PC-3 (cell line): ENCODE results near the gene STX3.

ENCODE experiments used
- CTCF ChIP-seq: fragments of 300-600 bp; sonication (generic); conservative IDR thresholded peaks from 2 replicates; pipeline ENCODE4 v1.5.1; 2017; ENCODE audit warnings: antibody characterized with exemption, low read depth, mild to moderate bottlenecking, low read length
- EZH2phosphoT487 ChIP-seq: fragments of 300-600 bp; sonication (generic); IDR thresholded peaks from 2 replicates; pipeline ENCODE4 v1.6.1; 2018; ENCODE audit warnings: mild to moderate bottlenecking, antibody characterized with exemption, low read length, borderline replicate concordance

DNA sequence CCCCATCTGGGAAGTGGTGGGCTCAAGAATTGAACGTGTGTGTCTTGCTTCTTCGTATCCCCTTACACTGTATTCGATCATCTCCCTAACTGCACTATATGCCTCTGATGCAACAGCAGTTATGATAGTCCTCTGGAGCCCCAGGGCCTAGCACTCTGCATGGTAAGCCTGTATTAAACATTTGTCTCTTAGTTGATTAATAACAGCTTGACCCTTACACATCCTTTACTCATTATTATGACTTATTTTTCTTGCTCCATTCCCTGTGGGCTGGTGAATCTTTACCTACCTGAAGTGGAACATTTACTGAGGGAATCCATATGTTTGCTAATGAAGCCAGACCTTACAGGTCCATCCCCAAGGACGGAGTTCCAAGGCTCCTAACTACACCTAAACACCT, 5.6 kb downstream of the STX3 start:
- TF ChIP-seq CTCF (no peak), EZH2phosphoT487 (no peak)
